ENCODE results near the gene ATP23. TPM values are rescaled to one million over a fixed set of nuclear protein-coding genes. Genes with fewer than 3 reads are reported as not detected.

Gene ATP23
- total RNA-seq, 1 experiment from 2014 or later: 6.1 TPM

GRCh38 chr12:58008634-58009033 is 67.3 kb downstream of the ATP23 start (continued):
- TF ChIP-seq MYBL2 (CRISPR knock-in tag; IDR thresholded peaks at IDR 0.05): no peak

Other genes starting within 250 kb of the ATP23 start
- 77.5 to 93.9 TPM (median 93.1 TPM) in 3 replicates for gene OS9, start 247.4 kb upstream of the ATP23 start, total RNA-seq (2021)
- 2.0 to 2.7 TPM (median 2.3 TPM) in 3 replicates for gene AGAP2, start 202.8 kb upstream of the ATP23 start, total RNA-seq (2021)
- gene TSPAN31, start 196.5 kb upstream of the ATP23 start, total RNA-seq (2021): 9.9 to 18.6 TPM (median 18.4 TPM) in 3 replicates
- 125 to 152 TPM (median 145 TPM) in 3 replicates for gene CDK4, start 189.3 kb upstream of the ATP23 start, total RNA-seq (2021)
- gene MARCHF9, start 186.5 kb upstream of the ATP23 start, total RNA-seq (2021): 6.2 to 9.6 TPM (median 9.2 TPM) in 3 replicates
- gene CYP27B1, start 174.5 kb upstream of the ATP23 start, total RNA-seq (2021): 2.1 to 3.2 TPM (median 2.8 TPM) in 3 replicates
- gene METTL1, start 169.5 kb upstream of the ATP23 start, total RNA-seq (2021): 25.5 to 31.7 TPM (median 28.6 TPM) in 3 replicates
- gene EEF1AKMT3, start 169.0 kb upstream of the ATP23 start, total RNA-seq (2021): 3.2 to 3.8 TPM (median 3.3 TPM) in 3 replicates
- 48.6 to 49.5 TPM (median 48.7 TPM) in 3 replicates for gene TSFM, start 158.8 kb upstream of the ATP23 start, total RNA-seq (2021)
- gene AVIL, start 122.8 kb upstream of the ATP23 start, total RNA-seq (2021): 0.42 to 0.78 TPM (median 0.57 TPM) in 3 replicates
- 97.0 to 122 TPM (median 101 TPM) in 3 replicates for gene CTDSP2, start 94.8 kb upstream of the ATP23 start, total RNA-seq (2021)

All from WTC11 (cell line).